ENCODE results near the gene NR2C1.
A peak's percentile ranks its signal among the peaks of the same experiment; 100 is the strongest.
"Not testable (repeated sequence)": the region's sequence is repeated elsewhere in the genome, so short reads cannot be mapped to it uniquely, and the experiment has no call there.

Gene NR2C1

GRCh38 chr12:94997726-94998125, 75.7 kb downstream of the NR2C1 start:
- no peak for DNase-seq

GRCh38 chr12:94997061-94997460, 76.4 kb downstream of the NR2C1 start:
- DNase-seq: no peak

DNA sequence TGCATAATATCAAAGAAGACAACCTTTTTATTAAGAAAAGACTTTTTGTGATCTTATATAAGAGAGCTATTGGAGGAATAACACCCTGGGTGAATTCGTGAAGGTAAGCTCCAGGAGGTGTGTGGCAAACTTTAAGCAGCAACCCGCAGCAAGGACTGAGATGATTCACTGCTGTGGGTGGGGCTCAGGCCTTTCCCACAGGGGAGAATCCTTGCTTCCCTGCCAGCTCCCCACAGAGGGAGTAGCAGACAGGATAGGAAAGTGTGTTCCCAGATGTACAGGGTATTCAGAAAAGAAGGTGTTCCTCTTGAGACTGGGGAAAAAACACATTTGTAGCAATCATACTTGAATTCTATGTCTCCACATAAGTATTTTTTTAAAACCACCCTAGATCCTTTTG, 79.1 kb downstream of the NR2C1 start:
- DNase-seq: no peak

GRCh38 chr12:94993855-94994254, 79.6 kb downstream of the NR2C1 start:
- DNase-seq: not testable (repeated sequence)

DNA sequence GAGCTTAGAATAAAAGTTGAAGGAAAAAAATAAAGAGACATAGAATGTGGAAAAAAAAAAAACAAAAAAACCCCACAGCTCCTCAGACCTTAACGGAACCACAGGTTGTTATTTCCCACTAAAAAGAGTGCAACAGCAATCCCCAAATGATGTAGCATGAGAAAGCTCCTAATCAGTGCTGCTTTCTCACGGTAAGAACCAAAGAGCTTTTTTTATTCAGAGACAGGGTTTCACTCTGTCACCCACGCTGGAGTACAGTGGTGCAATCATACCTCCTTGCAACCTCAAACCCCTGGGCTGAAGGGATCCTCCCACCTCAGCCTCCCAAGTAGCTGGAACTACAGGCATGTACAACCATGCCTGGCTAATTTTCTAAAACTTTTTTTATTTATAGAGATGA, 83.2 kb downstream of the NR2C1 start:
- no peak for DNase-seq

GRCh38 chr12:94988471-94988870, 84.9 kb downstream of the NR2C1 start:
- DNase-seq: peak; percentile 49 to 50

- DNase-seq: peak in 1 of 2 donors; percentile 46
These were observed 85.6 kb downstream of the NR2C1 start for GRCh38 chr12:94987801-94988200.

- no peak for DNase-seq
These were observed 86.2 kb downstream of the NR2C1 start for GRCh38 chr12:94987076-94987669.

DNA sequence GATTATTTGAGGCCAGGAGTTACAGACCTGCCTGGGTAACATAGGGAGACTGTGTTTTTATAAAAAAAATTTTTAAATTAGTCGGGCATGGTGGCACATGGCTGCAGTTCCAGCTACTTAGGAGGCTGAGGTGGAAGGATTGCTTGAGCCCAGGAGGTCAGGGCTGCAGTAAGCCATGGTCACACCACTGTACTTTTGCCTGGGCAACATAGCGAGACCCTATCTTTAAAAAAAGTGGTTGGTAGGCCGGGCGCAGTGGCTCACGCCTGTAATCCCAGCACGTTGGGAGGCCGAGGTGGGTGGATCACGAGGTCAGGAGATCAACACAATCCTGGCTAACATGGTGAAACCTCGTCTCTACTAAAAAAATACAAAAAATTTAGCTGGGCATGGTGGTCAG, 88.3 kb downstream of the NR2C1 start:
- DNase-seq: not testable (repeated sequence)

- no peak for DNase-seq
These were observed 90.1 kb downstream of the NR2C1 start for GRCh38 chr12:94983321-94983720.

DNA sequence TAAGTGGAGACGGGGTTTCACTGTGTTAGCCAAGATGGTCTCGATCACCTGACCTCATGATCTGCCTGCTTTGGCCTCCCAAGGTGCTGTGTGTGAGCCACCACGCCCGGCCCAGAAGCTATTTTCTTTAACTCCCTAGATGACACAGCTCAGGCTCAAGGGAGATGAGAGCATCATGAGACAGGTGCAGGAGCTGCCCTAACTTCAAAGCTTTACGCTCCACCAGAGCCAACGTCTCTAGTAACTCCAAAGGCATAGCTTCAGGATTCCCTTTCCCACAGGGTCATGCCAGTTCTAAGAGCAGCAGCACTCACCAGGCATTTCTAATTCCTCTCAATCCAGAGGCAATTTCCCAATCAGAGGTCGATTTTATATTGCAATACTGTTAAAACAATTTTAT, 91.0 kb downstream of the NR2C1 start:
- DNase-seq: no peak

- peak in 1 of 2 donors; percentile 29 for DNase-seq
These were observed 92.8 kb downstream of the NR2C1 start for GRCh38 chr12:94980577-94980976.

GRCh38 chr12:94979941-94980340, 93.5 kb downstream of the NR2C1 start:
- no peak for DNase-seq

DNA sequence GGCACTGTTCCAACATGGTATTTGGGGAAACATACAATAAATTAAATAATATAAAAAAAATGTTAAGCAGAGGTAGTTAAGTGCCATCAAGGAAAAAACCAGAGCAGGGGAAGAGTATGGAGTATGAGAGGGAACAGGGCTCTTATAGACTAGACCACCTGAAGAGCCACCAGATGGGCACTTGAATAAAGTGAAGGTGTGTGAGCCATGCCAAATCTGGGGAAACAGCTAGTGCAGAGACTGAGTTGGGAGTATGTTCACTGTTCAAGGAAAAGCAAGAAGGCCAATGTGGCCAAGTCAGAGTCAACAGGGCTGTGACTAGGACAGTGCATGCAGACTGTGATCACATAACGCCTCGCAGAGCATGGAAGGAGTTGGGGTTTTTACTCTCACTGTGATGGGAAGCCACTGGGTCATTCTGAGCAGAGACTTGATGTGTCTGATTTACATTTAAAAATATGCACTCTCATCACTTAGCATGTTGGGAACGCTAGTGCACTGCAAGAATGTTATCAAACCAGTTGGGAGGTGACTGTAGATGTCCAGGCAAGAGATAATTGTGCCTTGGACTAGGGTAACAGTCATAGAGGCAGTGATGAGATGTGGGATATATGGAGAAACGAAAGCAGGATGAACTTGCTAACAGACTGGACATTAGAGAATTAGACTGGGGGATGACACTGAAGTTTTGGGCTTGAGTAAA, 95.5 kb downstream of the NR2C1 start:
- no peak for DNase-seq

DNA sequence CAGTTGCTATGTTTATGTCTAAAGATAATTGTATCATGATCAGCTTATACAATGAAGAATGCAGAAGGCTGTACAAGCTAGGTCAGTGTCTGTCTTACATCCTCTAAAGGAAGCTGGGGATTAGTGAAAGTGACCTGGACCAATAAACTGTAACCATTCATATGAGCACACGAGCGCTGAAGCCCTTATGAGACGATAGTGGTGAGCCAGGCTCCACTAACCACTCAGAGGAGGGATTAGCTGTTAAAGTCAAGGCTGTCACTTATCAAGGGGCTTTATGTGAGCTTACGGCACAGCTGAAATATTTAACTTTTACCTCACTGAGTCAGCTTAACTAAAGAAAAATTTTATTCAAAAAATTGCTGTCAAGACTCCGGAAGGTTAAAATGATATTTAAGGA, 100.2 kb downstream of the NR2C1 start:
- no peak for DNase-seq

DNA sequence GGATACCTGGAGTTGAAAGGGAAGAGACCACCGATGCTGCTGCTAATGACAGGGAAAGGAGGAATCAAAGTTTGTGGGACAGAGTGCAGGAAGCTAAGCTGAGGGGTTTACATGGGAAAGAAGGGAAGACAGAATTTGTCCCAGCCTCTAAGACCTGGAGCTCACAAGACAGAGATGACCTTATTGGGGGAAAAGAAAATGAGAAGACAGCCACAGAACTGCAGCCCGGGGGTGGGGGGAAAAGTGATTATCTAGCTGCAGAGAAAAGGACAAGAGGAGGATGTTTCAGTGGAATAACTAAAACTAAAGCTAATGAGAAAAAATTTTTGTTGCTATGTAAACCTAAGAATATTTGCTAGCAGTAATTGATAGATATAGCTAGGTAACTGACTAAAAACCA, 100.6 kb downstream of the NR2C1 start:
- DNase-seq: no peak

DNA sequence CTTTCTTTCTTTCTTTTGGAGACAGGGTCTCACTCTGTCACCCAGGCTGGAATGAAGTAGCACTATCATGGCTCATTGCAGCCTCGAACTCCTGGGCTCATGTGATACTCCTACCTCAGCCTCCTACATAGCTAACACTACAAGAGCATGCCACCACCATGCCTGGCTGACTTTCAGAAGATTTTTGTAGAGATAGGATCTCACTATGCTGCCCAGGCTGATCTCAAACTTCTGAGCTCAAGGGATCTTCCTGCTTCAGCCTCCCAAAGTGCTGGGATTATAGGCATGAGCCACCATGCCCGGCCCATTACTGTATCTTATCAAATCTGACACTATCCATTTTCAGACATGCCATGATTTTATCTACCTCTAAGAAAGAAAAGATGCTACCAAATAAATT, 101.5 kb downstream of the NR2C1 start:
- no peak for DNase-seq

DNA sequence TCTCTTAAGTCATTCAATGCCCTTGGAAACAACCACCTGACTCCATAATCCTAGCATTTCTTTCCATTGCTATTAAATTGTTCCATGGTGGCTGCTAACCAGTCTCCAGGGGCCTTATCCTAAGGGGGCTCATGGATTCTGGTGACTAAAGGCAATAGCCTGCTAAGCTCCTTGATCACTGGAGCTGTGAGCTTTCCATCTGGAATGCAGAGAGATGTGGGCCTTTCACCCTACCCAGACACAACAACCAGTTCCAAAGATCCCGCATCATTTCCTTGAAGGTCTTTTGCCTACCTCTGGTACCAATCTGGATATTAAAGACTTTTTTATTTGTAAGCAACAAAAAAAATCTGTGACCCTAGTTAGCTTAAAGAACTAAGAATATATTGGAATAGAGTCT, 102.9 kb downstream of the NR2C1 start:
- DNase-seq: no peak
